GM18526 (cell line): ENCODE data around the gene CAMTA1.

ENCODE experiments used
- POLR2A ChIP-seq: IDR thresholded peaks from 3 replicates; pipeline ENCODE4 v1.6.1; 2011; ENCODE audit not compliant: insufficient read length; ENCODE audit errors: extremely low read depth

The CAMTA1 gene

DNA sequence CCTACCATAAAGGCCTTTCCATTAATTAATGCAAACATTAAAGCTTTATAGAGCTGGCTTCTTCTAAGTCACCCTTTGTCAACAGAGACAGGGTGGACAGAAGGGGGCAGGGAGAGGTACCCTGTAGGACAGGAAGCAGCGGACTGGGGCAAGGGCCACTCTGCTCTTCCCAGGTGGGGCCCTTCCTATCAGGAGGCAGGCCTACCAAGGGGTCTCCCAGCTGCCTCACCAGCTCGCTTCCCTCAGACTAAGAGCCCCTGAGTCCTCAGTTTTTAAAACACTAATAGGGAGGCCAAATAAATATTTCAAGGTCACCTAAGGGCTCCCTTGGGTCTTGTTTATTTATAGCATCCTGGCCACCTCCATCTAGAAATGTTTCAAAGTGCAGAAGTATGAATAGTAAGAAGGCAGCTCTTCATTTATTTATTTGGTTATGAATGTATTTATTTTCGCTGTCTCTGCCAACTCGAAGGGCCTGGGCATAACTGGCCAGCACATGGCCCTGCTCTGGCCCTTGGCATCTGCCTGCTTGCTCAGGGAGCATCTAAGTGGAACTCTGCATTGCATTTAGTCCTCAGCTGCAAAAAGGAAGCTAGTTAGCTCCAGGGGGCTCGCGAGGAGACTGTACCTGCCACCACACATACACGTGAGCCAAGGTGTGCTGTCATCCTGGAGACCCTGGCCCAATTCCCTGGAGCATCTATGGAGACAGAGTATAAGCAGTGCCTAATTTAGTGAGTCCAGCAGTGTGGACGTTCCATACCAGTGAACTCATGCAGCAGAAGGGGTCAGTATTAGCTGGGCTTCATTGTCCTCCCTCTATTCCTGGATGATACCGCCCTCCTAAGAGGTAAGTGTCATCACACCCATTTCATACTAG, 590.8 kb downstream of the CAMTA1 start:
- no peak for TF ChIP-seq POLR2A

DNA sequence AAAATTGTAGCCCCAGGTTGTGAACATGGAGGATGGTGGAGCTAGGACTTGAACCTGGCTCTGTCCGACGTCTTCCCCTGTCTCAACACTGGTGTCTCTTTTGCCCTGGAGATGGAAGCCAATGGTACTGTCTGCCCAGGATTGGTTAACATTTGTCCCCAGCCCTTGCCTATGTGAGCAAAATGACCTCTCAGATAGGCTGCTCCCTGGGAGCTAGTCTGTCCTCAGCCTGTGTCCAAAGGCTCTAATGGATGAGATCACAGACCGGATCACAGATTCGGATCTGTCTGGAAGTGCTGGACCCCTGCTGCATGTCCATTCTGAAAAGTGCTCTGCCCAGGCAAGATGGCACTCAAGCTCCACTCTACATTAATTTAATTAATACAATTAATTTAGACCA, 591.4 kb downstream of the CAMTA1 start:
- no peak for TF ChIP-seq POLR2A

DNA sequence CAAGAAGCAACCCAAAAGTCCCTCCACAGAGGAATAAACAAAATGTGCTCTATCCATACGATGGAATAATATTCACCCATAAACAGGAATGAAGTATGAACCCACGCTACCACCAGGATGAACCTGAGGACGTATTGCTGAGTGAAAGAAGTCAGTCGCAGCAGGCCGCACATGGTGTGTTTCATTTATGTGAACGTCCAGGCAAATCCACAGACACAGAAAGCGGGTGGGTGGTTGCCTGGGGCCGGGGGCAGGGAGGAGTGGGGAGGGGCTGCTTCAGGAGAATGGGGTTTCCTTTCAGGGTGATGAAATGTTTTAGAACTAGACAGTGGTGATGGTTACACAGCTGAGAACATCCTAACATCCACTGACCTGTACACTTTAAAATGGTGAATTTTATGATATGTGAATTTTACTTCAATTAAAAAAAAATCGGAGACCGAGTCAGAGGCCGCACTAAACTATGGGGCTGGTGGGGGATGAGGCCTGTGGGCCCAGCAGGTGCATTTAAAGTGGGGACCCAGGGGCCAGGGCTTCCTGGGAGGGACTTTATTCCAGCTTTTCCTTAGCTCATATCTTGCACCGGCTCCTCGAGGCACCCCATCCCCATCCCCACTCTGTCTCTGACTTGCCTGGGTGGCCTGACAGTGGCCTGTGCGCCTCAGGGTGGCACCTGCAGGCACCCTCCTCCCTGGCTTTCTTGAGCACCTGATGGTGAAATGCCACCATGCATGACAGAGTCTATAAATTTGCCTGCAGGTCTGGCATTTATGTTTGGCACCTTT, 593.3 kb downstream of the CAMTA1 start:
- no peak for TF ChIP-seq POLR2A

DNA sequence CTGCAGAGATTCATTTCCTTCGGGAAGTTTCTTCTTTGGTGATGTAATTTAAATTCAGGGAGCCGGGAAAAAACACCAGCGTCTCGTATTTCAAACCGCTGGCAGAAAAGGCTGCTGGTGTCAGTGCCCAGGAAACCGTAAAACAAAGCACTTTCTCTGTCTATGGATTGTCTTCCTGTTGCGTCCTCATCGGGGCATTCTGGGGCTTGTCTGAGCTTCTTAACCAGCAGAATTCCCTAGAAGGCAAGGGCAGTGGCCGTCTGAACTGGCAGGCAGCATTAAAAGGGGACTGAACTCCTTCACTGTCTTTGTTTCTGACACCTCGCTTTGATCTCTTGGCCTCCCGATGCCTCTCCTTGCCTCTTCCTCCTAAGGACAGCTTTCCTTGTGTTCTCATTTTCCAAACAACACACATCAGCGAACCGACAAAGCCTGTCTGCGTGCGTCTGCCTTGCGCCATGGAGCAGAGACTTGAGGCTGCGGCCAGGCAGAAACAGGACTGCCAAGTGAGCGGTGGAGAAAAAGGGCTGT, 594.3 kb downstream of the CAMTA1 start:
- no peak for TF ChIP-seq POLR2A

DNA sequence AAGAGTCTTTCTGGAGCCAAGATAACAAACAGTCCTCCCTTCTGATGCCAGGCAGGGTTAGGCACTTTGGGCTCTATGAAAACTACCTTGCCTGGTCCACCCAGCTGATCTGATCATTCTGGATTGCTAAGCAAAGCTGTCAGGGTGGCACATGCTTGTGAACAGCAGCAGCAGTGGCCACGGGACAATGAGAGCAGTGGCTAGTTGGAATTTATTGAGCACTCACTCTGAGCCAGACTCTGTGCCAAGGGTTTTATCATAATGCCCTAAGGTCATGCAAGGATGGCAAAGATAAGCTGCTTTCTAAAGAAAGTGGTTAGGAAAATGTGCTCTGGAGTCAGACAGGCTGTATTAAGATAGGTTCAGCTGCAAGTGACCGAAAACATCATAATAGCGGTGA, 595.5 kb downstream of the CAMTA1 start:
- TF ChIP-seq POLR2A, result no peak

DNA sequence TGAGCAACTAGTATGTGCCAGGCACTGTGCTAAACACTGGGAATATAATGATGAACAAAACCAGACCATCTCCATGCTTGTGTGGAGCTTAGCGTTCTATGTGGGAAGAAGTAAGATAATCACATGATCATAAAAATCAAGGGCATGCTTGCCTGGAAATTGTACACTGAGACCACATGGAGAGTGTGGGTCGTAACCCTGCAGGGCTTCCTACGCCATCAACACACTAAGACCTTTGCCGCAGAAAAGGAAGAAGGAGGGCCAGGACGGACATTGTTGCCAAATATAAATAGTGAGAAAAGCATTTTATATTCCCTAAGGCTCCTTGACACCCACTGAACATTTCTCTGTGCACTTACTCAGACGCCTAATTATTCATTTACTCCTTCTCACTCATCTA, 597.7 kb downstream of the CAMTA1 start:
- no peak for TF ChIP-seq POLR2A

DNA sequence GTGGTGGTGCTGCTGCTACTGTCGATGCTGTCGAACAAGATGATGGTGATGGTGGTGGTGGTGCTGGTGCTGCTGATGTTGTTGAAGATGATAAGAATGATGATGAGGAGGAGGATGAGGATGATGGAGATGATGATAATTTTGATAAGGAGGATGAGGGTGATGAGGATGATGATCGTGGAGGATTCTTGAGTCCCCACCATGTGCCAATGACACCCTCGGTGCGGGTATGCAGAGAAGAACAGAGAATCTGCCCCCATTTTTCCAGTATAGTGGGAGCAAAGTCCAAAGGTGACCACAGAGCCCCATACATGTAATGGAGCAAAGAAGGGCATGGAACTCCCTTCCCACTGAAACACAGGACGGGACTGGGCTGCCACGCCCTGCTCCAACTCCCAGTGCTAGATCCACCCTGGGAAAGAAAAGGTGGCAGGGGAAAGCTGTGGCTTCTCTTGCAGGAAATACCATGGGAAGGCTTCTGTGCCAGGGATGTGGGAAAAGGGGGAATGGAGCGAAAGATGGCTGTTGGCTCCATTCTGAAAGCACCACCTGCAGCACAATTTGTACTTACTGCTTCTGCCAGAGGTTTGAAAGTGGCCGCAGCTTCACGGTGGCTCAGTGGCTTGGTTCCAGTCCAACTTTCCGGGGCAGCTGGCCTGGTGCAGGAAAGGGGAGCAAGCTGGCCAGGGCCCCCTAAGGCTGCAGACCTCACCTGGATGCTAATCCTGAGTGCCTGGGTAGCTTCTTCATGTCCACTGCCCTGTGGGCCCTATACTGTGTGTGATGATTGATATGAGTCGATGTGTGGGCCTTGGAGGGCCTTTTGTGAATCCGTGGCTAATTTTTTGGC, 598.6 kb downstream of the CAMTA1 start:
- no peak for TF ChIP-seq POLR2A

DNA sequence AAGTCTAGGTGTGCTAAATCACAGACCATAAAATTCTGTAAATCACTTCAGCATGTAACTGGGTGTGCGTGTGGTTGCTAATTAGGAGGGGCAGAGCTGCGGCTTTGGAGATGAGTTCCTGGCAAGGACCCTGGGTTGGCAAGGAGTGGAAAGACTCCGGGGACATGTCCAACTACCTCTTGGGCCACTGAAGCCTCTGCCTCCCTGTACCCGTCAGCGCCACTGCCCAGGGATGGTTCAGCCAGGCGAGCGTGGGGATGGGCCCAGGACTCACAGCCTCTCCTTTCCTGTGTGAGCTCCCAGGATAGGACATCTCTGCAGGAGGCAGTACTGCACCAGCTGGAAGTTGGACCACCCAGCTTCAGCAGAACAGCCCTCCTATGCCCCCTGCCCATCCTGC, 599.4 kb downstream of the CAMTA1 start:
- no peak for TF ChIP-seq POLR2A

DNA sequence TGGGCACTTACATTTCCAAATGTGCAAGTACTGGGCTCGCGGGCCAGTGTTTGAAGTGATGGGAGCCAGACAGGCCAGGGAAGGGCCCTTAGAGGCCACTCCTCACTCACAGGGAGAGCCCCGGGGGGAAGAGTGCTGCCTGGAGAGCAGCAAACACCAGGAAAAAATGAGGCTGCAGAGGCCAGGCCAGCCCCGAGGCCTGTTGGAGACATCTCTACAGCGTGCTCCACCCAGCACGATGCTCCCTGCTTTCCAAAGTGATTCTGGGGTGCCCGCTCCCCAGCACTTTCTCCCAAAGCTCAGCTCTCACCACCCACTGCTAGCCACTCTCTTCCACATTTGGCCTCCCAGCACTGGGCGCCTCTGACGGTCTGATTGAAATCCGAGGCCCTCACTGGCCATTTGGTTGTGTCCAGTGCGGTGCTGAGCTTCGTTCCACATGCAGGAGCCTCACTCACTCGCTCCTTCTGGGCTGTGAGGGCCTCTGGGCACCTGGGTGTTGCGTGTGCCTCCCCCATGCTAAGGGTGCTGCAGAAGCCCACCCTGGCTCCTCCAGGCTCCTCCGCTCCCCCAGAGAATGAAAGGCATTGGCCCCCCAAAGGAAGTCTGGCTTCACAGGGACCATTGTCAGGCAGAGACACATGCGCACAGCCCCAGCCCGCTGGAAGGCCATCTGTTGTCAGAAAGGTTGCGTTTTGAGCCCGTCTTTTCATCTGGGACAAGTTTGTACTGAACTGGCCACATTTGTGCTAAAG, 600.4 kb downstream of the CAMTA1 start:
- no peak for TF ChIP-seq POLR2A

DNA sequence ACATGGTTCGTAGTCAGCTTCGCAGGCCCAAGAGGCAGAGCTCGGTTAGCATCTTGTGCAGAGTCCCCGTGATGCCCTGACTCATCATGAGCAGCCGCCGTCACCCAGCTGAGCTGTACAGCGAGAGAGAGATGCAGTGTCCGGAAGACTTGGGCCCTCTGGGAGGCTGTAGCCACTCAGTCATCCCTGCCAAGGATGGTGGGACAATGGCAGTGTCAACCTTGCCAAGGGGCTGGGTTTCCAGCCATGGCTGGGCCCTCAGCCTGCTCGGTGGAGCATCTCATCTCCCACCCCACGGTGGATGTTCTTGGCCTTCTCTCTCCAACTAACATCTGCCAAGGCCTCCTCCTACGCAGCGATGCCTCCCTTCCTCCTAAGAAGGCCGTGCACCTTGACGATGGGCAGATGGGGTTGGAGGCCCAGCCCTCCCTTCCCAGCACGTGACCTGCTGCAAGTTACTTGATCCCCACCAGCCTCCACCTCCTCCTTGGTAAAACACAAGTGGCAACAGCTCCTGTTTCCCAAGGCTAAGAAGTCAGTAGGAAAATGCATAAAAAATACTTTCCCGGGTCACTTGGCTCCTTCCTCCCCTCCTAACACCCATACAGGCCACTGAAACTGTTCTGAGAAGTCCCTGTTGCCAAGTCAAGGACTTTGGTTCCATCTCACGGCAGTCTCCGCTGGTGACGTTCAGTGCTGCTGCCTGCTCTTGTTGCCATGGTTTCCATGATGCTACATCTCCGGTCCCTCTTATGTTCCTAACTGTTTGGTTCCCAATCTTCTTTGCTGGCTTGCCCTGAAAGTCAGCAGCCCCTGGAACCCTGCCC, 601.2 kb downstream of the CAMTA1 start:
- TF ChIP-seq POLR2A, result no peak

DNA sequence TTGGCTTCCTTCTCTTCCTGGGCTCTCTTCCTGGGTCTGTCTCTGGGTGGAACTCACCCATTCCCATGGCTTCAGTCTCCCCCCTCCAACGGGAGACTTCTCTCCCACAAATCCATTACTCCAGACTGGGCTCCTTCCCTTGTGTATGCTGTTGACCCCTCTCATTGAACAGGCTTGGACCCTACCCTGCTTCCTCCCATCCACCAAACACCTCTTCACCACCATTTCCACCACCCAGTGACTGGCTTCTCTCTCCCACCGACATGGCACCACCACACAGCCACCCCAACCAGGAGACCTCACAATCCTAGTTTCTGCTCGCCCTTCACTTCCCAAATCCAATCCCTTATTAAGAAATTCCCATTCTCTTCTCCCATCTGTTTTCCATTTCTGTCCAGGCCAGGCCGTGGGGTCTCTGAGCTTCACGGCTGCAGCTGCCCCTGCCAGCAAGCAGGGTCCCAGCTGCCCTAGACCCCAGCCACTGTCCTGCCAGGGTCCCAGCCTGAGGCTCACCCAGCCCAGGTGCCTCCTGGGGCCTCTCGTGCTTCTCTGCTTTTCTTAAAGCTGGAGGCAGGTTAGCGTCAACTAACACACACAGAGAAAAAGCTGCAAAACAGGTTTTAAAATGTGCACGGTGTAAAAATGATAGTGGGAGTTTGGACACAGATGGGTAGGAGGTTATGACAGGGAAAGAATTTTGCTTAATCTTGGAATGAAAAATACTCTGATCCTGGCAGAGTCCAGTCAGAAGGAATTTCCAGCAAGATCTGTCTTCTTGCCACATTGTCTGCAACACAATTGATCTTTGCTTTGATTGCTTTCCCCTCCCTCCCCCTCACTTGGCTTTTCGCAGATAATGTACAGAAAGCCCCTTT, 602.0 kb downstream of the CAMTA1 start:
- no peak for TF ChIP-seq POLR2A

DNA sequence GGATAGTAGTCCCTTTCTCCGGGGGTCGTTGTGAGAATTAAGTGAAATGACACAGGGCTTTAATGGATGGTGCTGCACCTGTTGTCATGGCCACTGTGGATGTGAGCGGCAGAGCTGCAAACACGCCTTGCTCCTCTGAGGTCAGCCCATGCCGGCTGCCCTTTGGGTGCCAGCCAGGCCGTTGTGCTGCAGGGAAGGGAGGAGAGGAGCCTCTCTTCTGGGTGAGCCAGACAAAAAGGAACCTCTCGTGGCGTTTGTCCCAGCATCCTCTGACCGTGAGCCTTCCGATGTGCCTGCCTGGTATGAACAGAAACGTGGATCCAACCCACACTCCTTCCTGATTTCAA, 602.9 kb downstream of the CAMTA1 start:
- no peak for TF ChIP-seq POLR2A

DNA sequence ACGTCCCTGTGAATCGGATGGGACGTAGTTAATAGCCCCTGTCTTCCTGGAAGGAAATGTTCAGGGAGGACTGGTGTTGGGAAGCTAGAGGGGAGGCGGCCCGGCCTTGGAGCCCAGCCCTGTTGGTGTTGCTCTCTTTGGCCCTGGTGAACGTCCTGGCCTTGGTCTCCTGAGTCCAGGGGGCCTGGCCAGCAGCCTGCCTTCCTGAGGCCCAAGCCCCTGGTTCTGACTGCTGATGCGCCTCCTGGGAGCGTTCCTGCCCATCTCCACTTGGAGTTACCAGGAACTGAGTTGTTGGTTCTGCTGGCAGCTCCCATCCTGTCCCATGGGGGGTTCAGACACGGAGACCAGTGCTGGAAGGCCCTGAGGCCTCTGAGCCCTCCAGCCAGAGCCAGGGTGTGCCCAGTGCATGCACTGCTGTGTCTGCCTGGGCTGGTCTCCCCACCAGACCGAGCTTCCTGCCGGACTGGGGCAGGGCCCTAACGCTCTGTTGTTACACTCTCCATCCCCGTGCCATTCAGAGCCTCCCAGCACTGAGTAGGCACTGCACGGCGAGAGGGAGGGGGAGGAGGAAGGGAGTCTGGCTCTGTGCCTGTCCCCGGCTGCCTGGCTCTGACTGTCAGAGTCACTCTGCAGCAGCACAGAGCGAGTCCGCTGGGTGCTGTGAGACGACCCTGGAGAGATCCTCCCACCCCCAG, 603.4 kb downstream of the CAMTA1 start:
- no peak for TF ChIP-seq POLR2A
